GM12878 (cell line): ENCODE data around the gene HINT2. TPM values are rescaled to one million over a fixed set of nuclear protein-coding genes. Genes with fewer than 3 reads are reported as not detected.

Experiments
- ATAC-seq: fragments of 200-7000 bp; cut with Tn5 transposase; 3 replicates; pipeline ENCODE4 v1.9.1; 2020; ENCODE audit warnings: mild to moderate bottlenecking, moderate library complexity
- BruUV-seq: library from RNA; stranded (reverse); fragments of 400-500 nt; replicated peaks from 2 replicates; lab custom pipeline; 2021; lab: Mats Ljungman, UMichigan
- CTCF ChIA-PET: fragments of 300-600 bp; sonication (Branson Sonifier 250); formaldehyde crosslinking; extraction: SDS; loops from one replicate; lab custom pipeline; 2021; ENCODE audit warnings: inconsistent platforms; lab: Yijun Ruan, JAX
- POLR2A ChIA-PET: fragments of 350-600 bp; formaldehyde crosslinking; extraction: SDS; loops from one replicate; lab custom pipeline; 2021; ENCODE audit warnings: inconsistent platforms; lab: Charles Lee
- RAD21 ChIA-PET: fragments of 300-600 bp; sonication (Branson Sonifier 250); formaldehyde crosslinking; loops from one replicate; lab custom pipeline; 2023; ENCODE audit warnings: antibody characterized with exemption; ENCODE audit not compliant: unreplicated experiment; lab: Charles Lee
- SMC1A ChIA-PET: fragments of 300-600 bp; sonication (Branson Sonifier 250); formaldehyde crosslinking; loops from one replicate; lab custom pipeline; 2023; ENCODE audit not compliant: unreplicated experiment, uncharacterized antibody; lab: Charles Lee
- DNase-seq: peaks from one replicate; pipeline ENCODE4 v3.0.0-alpha.2; 2011; ENCODE audit warnings: low read depth, low spot score
- FAIRE-seq: peaks from 3 replicates; lab custom pipeline; 2011; peaks lifted over from hg19 to GRCh38; lab: Jason Lieb, UNC
- H2AFZ ChIP-seq: 2 replicates; pipeline ENCODE4 v1.6.0; 2011; ENCODE audit warnings: low read depth, low read length, control low read depth; ENCODE audit not compliant: control insufficient read depth
- H3K27ac ChIP-seq: 2 replicates; pipeline ENCODE4 v1.5.1; 2011; ENCODE audit warnings: control low read depth; ENCODE audit not compliant: control insufficient read depth, insufficient read depth
- H3K27me3 ChIP-seq, 2 experiments: replicated peaks in 1 of 2; 2 replicates each; pipeline versions ENCODE4 v1.6.0 to v1.6.1; 2011; ENCODE audit warnings: low read length in 1 of 2; ENCODE audit not compliant: control insufficient read depth in 2 of 2, insufficient read depth in 2 of 2
- H3K36me3 ChIP-seq, 2 experiments: 2 replicates each; pipeline ENCODE4 v1.5.1; 2011; ENCODE audit warnings: low read length in 1 of 2; ENCODE audit not compliant: control insufficient read depth in 2 of 2, insufficient read depth in 2 of 2
- H3K4me1 ChIP-seq: 2 replicates; pipeline ENCODE4 v1.6.1; 2011; ENCODE audit warnings: mild to moderate bottlenecking, low read length, moderate library complexity, mixed read lengths; ENCODE audit not compliant: control insufficient read depth, insufficient read depth
- H3K4me2 ChIP-seq: 2 replicates; pipeline ENCODE4 v1.6.0; 2011; ENCODE audit warnings: control low read depth; ENCODE audit not compliant: control insufficient read depth, insufficient read depth
- H3K4me3 ChIP-seq: fragments of 200-600 bp; sonication (generic); 2 replicates; pipeline ENCODE4 v1.5.1; 2016
- H3K79me2 ChIP-seq: 2 replicates; pipeline ENCODE4 v1.6.0; 2011; ENCODE audit warnings: low read length; ENCODE audit not compliant: control insufficient read depth, insufficient read depth
- H3K9ac ChIP-seq: 2 replicates; pipeline ENCODE4 v1.8.0; 2011; ENCODE audit warnings: low read length, control low read depth, mixed read lengths; ENCODE audit not compliant: control insufficient read depth, insufficient read depth
- H3K9me3 ChIP-seq: replicated peaks from 3 replicates; pipeline ENCODE4 v1.5.1; 2011; ENCODE audit warnings: mild to moderate bottlenecking, low read length; ENCODE audit not compliant: control insufficient read depth, insufficient read depth
- H4K20me1 ChIP-seq: 2 replicates; pipeline ENCODE4 v1.6.0; 2011; ENCODE audit not compliant: control insufficient read depth, insufficient read depth
- ATF7 ChIP-seq: fragments of 450-650 bp; IDR thresholded peaks from 2 replicates; pipeline ENCODE4 v1.6.1; 2016; ENCODE audit warnings: low read depth, mild to moderate bottlenecking
- BHLHE40 ChIP-seq, 2 experiments: fragments of 450-650 bp in 1 of 2; IDR thresholded peaks; 2 replicates each; pipeline ENCODE4 v1.6.1; 2011 to 2017; ENCODE audit warnings: low read depth in 2 of 2, borderline replicate concordance in 1 of 2, improper control_type of control experiment in 1 of 2, low read length in 1 of 2, mild to moderate bottlenecking in 1 of 2
- CBFB ChIP-seq: IDR thresholded peaks from 2 replicates; pipeline ENCODE4 v1.6.1; 2016; ENCODE audit warnings: antibody characterized with exemption, low read depth
- CREM ChIP-seq: IDR thresholded peaks from 2 replicates; pipeline ENCODE4 v1.6.1; 2014; ENCODE audit warnings: antibody characterized with exemption, low read depth
- EED ChIP-seq: sonication (generic); IDR thresholded peaks from 2 replicates; pipeline ENCODE4 v1.6.1; 2016; ENCODE audit warnings: antibody characterized with exemption, low read depth
- FOXM1 ChIP-seq: IDR thresholded peaks from 2 replicates; pipeline ENCODE4 v1.6.1; 2012; ENCODE audit warnings: low read depth, mild to moderate bottlenecking, inconsistent platforms, low read length, moderate library complexity
- NFXL1 ChIP-seq: fragments of 450-650 bp; IDR thresholded peaks from 2 replicates; pipeline ENCODE4 v1.6.1; 2017; ENCODE audit warnings: antibody characterized with exemption, mild to moderate bottlenecking, borderline replicate concordance
- NRF1 ChIP-seq: conservative IDR thresholded peaks from 2 replicates; pipeline ENCODE4 v1.6.1; 2011; ENCODE audit warnings: mild to moderate bottlenecking, low read depth, low read length, improper control_type of control experiment
- POLR2A ChIP-seq: IDR thresholded peaks from 2 replicates; pipeline ENCODE4 v1.6.1; 2011; ENCODE audit warnings: low read depth, mild to moderate bottlenecking, low read length
- POLR2AphosphoS2 ChIP-seq: IDR thresholded peaks from 2 replicates; pipeline ENCODE4 v1.6.1; 2011; ENCODE audit warnings: low read depth, mild to moderate bottlenecking, low read length, improper control_type of control experiment, moderate library complexity
- SREBF1 ChIP-seq: IDR thresholded peaks from 2 replicates; pipeline ENCODE4 v1.6.1; 2012; ENCODE audit warnings: mild to moderate bottlenecking, low read length
- TARDBP ChIP-seq: IDR thresholded peaks from 2 replicates; pipeline ENCODE4 v1.6.1; 2016; ENCODE audit warnings: borderline replicate concordance
- ZNF217 ChIP-seq: fragments of 450-650 bp; IDR thresholded peaks from 2 replicates; pipeline ENCODE4 v1.6.1; 2017; ENCODE audit warnings: antibody characterized with exemption, mild to moderate bottlenecking
- WGBS: methylation state at CpG from one replicate; pipeline ENCODE4 v1.1.6; 2016; ENCODE audit warnings: low lambda C conversion rate; ENCODE audit not compliant: insufficient replicate concordance, insufficient coverage; ENCODE audit errors: missing lambda C conversion rate; 5-methylcytosine and 5-hydroxymethylcytosine counted together
- in situ Hi-C: fragments of 300-500 bp; cut with MboI; formaldehyde crosslinking; loops from 9 replicates; pipeline ENCODE4 v1.14.3; 2018; ENCODE audit warnings: mixed read lengths
- intact Hi-C: fragments of 100-400 bp; cut with micrococcal nuclease; formaldehyde crosslinking; loops from one replicate; pipeline ENCODE4 v1.14.2; 2022; ENCODE audit not compliant: unreplicated experiment
- polyA plus RNA-seq, 11 experiments: library from polyadenylated mRNA; depleted of rRNA in 4 of 11; unstranded in 6 of 11; stranded (reverse) in 5 of 11; fragments of >200 nt; fragmentation: Nextera tagmentation in 4 of 11; fragmentation: Illumina TruSeq in 1 of 11; extraction: Ambion mirVana in 4 of 11; extraction: Trizol in 1 of 11; gene quantifications; 1 replicate in 1 of 11; 2 replicates in 10 of 11; pipeline versions ENCODE4 v1.2.1 to v1.2.3, GENCODE V29; 2011 to 2016; ENCODE audit warnings: inconsistent platforms in 2 of 11, missing spikeins in 2 of 11, low read depth in 1 of 11
- total RNA-seq, 4 experiments: library from RNA; depleted of rRNA in 3 of 4; stranded (reverse); fragments of >200 nt in 3 of 4; fragmentation: Illumina TruSeq in 1 of 4; extraction: Trizol in 1 of 4; gene quantifications; 2 replicates each; pipeline versions ENCODE4 v1.2.1 to v1.2.3, GENCODE V29; 2013 to 2021
- TF ChIP-seq, protein P1 (sequence below): fragments of 450-650 bp; IDR thresholded peaks from 2 replicates; pipeline ENCODE4 v1.6.1; 2017; ENCODE audit warnings: mild to moderate bottlenecking, moderate library complexity
- TF ChIP-seq, protein P2 (sequence below): IDR thresholded peaks from 2 replicates; pipeline ENCODE4 v1.6.1; 2012; ENCODE audit warnings: mild to moderate bottlenecking, low read depth, low read length

The HINT2 gene
- total and polyA plus RNA-seq, 10 of the 15 experiments (the other 5 are each of a cell fraction or from before 2014, with no cell fraction given) = 12.1 to 144 (median 51.7) TPM

DNA sequence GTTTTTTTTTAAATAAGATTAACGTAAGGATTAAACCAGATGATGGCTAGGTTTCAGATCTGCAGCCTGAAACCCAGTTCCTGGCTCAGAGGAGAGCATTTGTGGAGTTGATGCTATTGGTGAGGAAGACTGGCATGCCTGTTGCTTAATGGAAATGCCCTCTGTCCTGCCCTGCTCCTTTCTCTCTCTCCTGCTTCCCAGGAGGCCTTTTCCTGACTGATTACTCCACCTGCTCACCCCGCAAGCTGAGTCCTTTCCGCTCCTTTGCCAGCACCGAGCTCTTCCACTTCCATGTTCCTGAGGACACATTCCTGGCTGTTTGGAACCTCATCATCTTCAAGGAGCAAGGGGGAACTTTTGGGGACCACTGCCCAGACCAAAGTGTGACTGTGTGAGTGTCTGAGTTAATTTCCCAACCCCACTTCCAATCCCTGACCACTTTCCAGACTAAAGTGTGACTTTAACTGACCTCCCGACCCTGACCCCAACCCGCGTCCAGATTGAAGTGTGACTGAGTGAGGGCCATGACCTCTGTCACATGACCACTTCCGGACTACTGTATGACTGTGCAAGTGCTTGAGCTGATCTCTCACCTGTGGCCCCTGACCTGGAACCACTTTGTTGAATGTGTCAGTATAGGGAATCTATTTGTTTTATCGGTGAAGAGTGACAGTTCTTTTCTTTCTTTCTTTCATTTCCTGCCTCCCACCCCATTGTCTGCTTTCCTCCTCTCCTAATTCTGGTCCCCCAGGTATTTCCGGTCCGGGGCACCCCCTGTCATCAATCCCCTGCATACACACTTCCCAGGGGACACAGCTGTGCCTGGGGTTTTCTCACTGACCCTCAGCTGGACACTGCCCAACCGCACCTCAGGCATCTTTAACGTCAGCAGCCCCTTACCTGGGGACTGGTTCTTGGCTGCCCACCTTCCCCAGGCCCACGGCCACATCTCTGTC, 19.7 kb upstream of the HINT2 start (continued):
- TF ChIP-seq, protein P1, sequence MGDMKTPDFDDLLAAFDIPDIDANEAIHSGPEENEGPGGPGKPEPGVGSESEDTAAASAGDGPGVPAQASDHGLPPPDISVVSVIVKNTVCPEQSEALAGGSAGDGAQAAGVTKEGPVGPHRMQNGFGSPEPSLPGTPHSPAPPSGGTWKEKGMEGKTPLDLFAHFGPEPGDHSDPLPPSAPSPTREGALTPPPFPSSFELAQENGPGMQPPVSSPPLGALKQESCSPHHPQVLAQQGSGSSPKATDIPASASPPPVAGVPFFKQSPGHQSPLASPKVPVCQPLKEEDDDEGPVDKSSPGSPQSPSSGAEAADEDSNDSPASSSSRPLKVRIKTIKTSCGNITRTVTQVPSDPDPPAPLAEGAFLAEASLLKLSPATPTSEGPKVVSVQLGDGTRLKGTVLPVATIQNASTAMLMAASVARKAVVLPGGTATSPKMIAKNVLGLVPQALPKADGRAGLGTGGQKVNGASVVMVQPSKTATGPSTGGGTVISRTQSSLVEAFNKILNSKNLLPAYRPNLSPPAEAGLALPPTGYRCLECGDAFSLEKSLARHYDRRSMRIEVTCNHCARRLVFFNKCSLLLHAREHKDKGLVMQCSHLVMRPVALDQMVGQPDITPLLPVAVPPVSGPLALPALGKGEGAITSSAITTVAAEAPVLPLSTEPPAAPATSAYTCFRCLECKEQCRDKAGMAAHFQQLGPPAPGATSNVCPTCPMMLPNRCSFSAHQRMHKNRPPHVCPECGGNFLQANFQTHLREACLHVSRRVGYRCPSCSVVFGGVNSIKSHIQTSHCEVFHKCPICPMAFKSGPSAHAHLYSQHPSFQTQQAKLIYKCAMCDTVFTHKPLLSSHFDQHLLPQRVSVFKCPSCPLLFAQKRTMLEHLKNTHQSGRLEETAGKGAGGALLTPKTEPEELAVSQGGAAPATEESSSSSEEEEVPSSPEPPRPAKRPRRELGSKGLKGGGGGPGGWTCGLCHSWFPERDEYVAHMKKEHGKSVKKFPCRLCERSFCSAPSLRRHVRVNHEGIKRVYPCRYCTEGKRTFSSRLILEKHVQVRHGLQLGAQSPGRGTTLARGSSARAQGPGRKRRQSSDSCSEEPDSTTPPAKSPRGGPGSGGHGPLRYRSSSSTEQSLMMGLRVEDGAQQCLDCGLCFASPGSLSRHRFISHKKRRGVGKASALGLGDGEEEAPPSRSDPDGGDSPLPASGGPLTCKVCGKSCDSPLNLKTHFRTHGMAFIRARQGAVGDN = peak; percentile 95

DNA sequence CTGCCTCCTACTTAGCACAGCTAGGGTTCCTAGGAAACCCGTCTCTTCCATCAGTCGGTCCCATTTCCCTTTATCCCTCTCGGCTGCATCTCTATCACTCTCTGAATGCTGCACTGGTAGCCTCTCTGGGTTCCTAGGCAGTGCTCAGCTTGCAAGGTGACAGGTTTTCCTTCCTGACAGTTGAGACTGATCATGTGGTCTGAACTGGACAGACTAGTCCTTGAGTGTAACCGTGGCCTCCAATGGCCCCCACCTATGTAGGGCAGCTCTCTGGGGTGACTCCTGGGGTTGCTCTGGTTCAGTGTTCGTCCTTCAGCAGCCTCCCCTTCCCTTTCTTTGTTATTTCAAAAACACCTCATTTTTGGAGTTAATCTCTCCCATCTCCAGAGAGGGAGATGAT, 18.0 kb upstream of the HINT2 start:
- FAIRE-seq (no peak), DNase-seq (no peak), ATAC-seq (no peak)
- WGBS = 86% methylated on average over 5 of the region's 5 CpGs
- no peaks in the 10 kb centered on the region for H3K9me3 ChIP-seq
- in situ Hi-C loops (no loop called here), intact Hi-C loops (no loop called here)
- peaks cover 28% of the 10 kb centered on the region for H3K4me1 ChIP-seq
- no peak overlapping the region for H3K9ac ChIP-seq
- H4K20me1 ChIP-seq = no peaks in the 10 kb centered on the region
- ChIA-PET RAD21 (interaction anchor here (0.9 to 5.4 kb wide), 8 partner anchors 11 to 104 kb away, joined by 3 to 41 read pairs (median 4); partner anchors contain the start of genes HINT2 and SPAG8), POLR2A (interaction anchor here (1.1 to 6.2 kb wide), 2 partner anchors 12 to 70 kb away, joined by 4 to 80 read pairs; no protein-coding TSS in a partner anchor), SMC1A (interaction anchor here (0.8 to 8.9 kb wide), 9 partner anchors 12 to 49 kb away, joined by 3 to 118 read pairs (median 4); partner anchors contain the start of gene SPAG8), CTCF (interaction anchor here (0.7 to 7.8 kb wide), 10 partner anchors 11 to 186 kb away, joined by 3 to 59 read pairs (median 8); partner anchors contain the start of genes ARHGEF39, HINT2 and SPAG8)
- no peaks in the 10 kb centered on the region for H3K36me3 ChIP-seq
- BruUV-seq = no TSS peak
- H3K27ac ChIP-seq = no peak overlapping the region; the same call in 1 of the 2 replicates
- no peak overlapping the region for H3K4me3 ChIP-seq
- no peak for TF ChIP-seq CREM
- TF ChIP-seq CBFB = no peak
- TF ChIP-seq POLR2AphosphoS2 = no peak
- no peak for TF ChIP-seq NFXL1
- no peak for TF ChIP-seq ZNF217
- no peak for TF ChIP-seq EED
- TF ChIP-seq, protein P2, sequence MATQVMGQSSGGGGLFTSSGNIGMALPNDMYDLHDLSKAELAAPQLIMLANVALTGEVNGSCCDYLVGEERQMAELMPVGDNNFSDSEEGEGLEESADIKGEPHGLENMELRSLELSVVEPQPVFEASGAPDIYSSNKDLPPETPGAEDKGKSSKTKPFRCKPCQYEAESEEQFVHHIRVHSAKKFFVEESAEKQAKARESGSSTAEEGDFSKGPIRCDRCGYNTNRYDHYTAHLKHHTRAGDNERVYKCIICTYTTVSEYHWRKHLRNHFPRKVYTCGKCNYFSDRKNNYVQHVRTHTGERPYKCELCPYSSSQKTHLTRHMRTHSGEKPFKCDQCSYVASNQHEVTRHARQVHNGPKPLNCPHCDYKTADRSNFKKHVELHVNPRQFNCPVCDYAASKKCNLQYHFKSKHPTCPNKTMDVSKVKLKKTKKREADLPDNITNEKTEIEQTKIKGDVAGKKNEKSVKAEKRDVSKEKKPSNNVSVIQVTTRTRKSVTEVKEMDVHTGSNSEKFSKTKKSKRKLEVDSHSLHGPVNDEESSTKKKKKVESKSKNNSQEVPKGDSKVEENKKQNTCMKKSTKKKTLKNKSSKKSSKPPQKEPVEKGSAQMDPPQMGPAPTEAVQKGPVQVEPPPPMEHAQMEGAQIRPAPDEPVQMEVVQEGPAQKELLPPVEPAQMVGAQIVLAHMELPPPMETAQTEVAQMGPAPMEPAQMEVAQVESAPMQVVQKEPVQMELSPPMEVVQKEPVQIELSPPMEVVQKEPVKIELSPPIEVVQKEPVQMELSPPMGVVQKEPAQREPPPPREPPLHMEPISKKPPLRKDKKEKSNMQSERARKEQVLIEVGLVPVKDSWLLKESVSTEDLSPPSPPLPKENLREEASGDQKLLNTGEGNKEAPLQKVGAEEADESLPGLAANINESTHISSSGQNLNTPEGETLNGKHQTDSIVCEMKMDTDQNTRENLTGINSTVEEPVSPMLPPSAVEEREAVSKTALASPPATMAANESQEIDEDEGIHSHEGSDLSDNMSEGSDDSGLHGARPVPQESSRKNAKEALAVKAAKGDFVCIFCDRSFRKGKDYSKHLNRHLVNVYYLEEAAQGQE = no peak
- TF ChIP-seq SREBF1 = no peak
- no peak for TF ChIP-seq TARDBP
- TF ChIP-seq BHLHE40 (IDR thresholded peaks at IDR 0.05; ENCODE audit: borderline replicate concordance in 1 of 2, low read depth in 2 of 2, low read length in 1 of 2) = no peak
- no peak for TF ChIP-seq NRF1
- TF ChIP-seq FOXM1 = no peak
- no peak for TF ChIP-seq ATF7
- no peak for TF ChIP-seq POLR2A
- no peaks in the 10 kb centered on the region for H3K27me3 ChIP-seq
- H2AFZ ChIP-seq = no peak overlapping the region
- H3K79me2 ChIP-seq = no peaks in the 10 kb centered on the region; the same call in 1 of the 2 replicates
- H3K4me2 ChIP-seq = no peak overlapping the region
